ENCODE measurements around the gene TSPAN31.
A peak's percentile ranks its signal among the peaks of the same experiment; 100 is the strongest.

TSPAN31 gene

GRCh38 chr12:57722716-57723629 lies 21.9 kb upstream of the TSPAN31 start:
- no peak for DNase-seq (ENCODE audit: low spot score)

GRCh38 chr12:57723630-57723962 lies 21.2 kb upstream of the TSPAN31 start:
- no peak for DNase-seq (ENCODE audit: low spot score)

GRCh38 chr12:57724003-57724935 lies 20.6 kb upstream of the TSPAN31 start:
- DNase-seq (ENCODE audit: low spot score) = no peak

- DNase-seq (ENCODE audit: low spot score) = no peak
Measured at GRCh38 chr12:57724936-57725740, 19.7 kb upstream of the TSPAN31 start.

- DNase-seq (ENCODE audit: low spot score) = no peak
Measured at GRCh38 chr12:57725851-57726150, 19.0 kb upstream of the TSPAN31 start.

- DNase-seq (ENCODE audit: low spot score) = peak; percentile 96
Measured at GRCh38 chr12:57726151-57726883, 18.5 kb upstream of the TSPAN31 start.

- no peak for DNase-seq (ENCODE audit: low spot score)
Measured at GRCh38 chr12:57726884-57727757, 17.7 kb upstream of the TSPAN31 start.

GRCh38 chr12:57727758-57728395 lies 17.0 kb upstream of the TSPAN31 start:
- no peak for DNase-seq (ENCODE audit: low spot score)

GRCh38 chr12:57729321-57729844 lies 15.5 kb upstream of the TSPAN31 start:
- DNase-seq (ENCODE audit: low spot score) = no peak

GRCh38 chr12:57730336-57731067 lies 14.3 kb upstream of the TSPAN31 start:
- no peak for DNase-seq (ENCODE audit: low spot score)

- no peak for DNase-seq (ENCODE audit: low spot score)
Measured at GRCh38 chr12:57731411-57732080, 13.3 kb upstream of the TSPAN31 start.

GRCh38 chr12:57732270-57732669 lies 12.6 kb upstream of the TSPAN31 start:
- DNase-seq (ENCODE audit: low spot score) = no peak

GRCh38 chr12:57732726-57733593 lies 11.9 kb upstream of the TSPAN31 start:
- no peak for DNase-seq (ENCODE audit: low spot score)

- no peak for DNase-seq (ENCODE audit: low spot score)
Measured at GRCh38 chr12:57733928-57734327, 10.9 kb upstream of the TSPAN31 start.

GRCh38 chr12:57734591-57734990 lies 10.2 kb upstream of the TSPAN31 start:
- no peak for DNase-seq (ENCODE audit: low spot score)

GRCh38 chr12:57735198-57735855 lies 9.5 kb upstream of the TSPAN31 start:
- DNase-seq (ENCODE audit: low spot score) = peak; percentile 78
